NCI-H748 (cell line): ENCODE results near the gene RBBP7.
A peak's percentile ranks its signal among the peaks of the same experiment; 100 is the strongest.

Source experiments
- DNase-seq: peaks from one replicate; lab custom pipeline; 2025; ENCODE audit not compliant: unreplicated experiment; lab: John Stamatoyannopoulos, UW

RBBP7 gene

GRCh38 chrX:16827225-16827624 is 42.9 kb downstream of the RBBP7 start:
- DNase-seq: no peak

GRCh38 chrX:16826207-16826606 is 44.0 kb downstream of the RBBP7 start:
- DNase-seq: peak; percentile 23

GRCh38 chrX:16825264-16826035 is 44.7 kb downstream of the RBBP7 start:
- no peak for DNase-seq

DNA sequence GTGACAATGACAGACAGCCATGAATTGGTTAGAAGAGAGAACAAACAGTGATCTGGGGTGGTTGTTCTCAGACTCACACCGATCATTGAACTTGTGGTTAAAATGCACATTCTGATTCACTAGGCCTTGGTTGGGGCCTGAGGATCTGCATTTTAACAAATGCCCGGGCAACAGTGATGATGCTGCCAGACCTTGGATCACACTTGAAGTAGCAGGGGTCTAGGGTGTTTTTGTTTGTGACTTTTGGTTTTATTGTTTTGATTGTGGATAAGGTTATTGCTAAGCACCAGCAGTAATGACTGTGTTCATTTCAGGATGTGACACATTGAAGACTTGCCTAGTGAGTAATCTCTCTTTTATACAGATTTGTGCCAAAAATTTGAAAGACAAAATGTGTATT is 47.4 kb downstream of the RBBP7 start:
- DNase-seq: no peak

GRCh38 chrX:16819634-16820033 is 50.5 kb downstream of the RBBP7 start:
- DNase-seq: no peak

GRCh38 chrX:16814597-16814996 is 55.6 kb downstream of the RBBP7 start:
- no peak for DNase-seq

- DNase-seq: no peak
These were observed 62.1 kb downstream of the RBBP7 start for GRCh38 chrX:16807976-16808542.

- DNase-seq: peak; percentile 11
These were observed 62.6 kb downstream of the RBBP7 start for GRCh38 chrX:16807548-16807947.

- DNase-seq: no peak
These were observed 65.2 kb downstream of the RBBP7 start for GRCh38 chrX:16804923-16805464.

- no peak for DNase-seq
These were observed 72.3 kb downstream of the RBBP7 start for GRCh38 chrX:16797841-16798240.

DNA sequence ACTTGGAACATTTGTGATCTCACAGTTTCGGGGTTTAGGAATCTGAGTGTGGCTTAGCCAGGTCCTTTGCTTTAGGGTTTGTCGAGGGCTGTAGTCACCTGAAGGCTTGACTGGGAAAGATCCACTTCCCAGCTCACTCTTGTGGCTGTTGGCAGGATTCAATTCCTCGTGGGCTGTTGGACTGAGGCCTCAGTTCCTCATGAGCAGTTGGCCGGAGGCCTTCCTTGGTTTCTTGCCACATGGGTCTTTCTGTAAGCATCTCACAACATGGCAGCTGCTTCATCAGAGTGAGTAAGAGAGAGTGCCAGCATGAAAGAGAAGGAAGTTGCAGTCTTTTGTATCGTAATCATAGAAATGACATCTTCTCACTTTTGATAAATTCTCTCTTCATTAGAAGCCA is 72.8 kb downstream of the RBBP7 start:
- DNase-seq: no peak

GRCh38 chrX:16796298-16796697 is 73.9 kb downstream of the RBBP7 start:
- DNase-seq: no peak
